Sigmoid colon (tissue), 4 donors: ENCODE measurements around the gene HECW1.

Experiments used
- CTCF ChIP-seq, 4 experiments: fragments of 450-650 bp in 3 of 4; fragments of 200-600 bp in 1 of 4; IDR thresholded peaks; one replicate each; pipeline ENCODE4 v1.5.1; 2016 to 2019; ENCODE audit warnings: antibody characterized with exemption in 4 of 4, mild to moderate bottlenecking in 3 of 4, moderate library complexity in 2 of 4
- EP300 ChIP-seq, 4 donors: sonication (generic); formaldehyde crosslinking; IDR thresholded peaks; one replicate each; pipeline ENCODE4 v1.6.1; 2017; ENCODE audit warnings: antibody characterized with exemption in 4 of 4
- POLR2A ChIP-seq, 2 donors: fragments of 450-650 bp; IDR thresholded peaks; one replicate each; pipeline ENCODE4 v1.6.1; 2016; ENCODE audit warnings: antibody characterized with exemption in 2 of 2, mild to moderate bottlenecking in 2 of 2, moderate library complexity in 2 of 2

- TF ChIP-seq CTCF (IDR thresholded peaks at IDR 0.05) (no peak), EP300 (IDR thresholded peaks at IDR 0.05) (no peak), POLR2A (IDR thresholded peaks at IDR 0.05) (no peak)
Observed at GRCh38 chr7:43517464-43517863, 405.0 kb downstream of the HECW1 start.
